ENCODE results near the gene HS6ST3.

Gene HS6ST3

DNA sequence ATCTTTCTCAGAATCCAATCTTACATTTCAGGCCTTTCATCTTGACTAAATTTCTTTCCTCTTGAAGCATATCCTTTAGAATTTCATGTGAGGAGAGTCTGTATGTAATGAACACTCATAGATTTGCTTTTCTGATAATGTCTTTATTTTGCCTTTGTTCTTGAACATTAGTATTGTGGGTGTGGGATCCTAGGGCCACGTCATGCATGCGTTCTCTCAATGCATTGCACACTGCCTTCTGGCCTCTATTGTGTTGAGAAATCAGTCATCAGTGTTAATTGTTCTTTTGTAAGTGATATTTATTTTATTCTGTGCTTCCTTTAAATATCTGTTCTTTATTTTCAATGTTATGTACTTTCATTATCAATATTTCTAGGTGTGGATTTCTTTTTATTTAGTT is 539.4 kb downstream of the HS6ST3 start:
- no peak for TF ChIP-seq YY1 (IDR thresholded peaks at IDR 0.05; ENCODE audit: low read depth)
- no peak for TF ChIP-seq TEAD4 (IDR thresholded peaks at IDR 0.05)
- TF ChIP-seq CEBPB (IDR thresholded peaks at IDR 0.05): no peak
- no peak for TF ChIP-seq TAF1 (IDR thresholded peaks at IDR 0.05; ENCODE audit: low read depth)
- TF ChIP-seq NFIC (IDR thresholded peaks at IDR 0.05): no peak
- TF ChIP-seq, protein P1, sequence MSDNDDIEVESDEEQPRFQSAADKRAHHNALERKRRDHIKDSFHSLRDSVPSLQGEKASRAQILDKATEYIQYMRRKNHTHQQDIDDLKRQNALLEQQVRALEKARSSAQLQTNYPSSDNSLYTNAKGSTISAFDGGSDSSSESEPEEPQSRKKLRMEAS (IDR thresholded peaks at IDR 0.05): no peak
- no peak for TF ChIP-seq ZBTB7A (IDR thresholded peaks at IDR 0.05; ENCODE audit: low read depth)

DNA sequence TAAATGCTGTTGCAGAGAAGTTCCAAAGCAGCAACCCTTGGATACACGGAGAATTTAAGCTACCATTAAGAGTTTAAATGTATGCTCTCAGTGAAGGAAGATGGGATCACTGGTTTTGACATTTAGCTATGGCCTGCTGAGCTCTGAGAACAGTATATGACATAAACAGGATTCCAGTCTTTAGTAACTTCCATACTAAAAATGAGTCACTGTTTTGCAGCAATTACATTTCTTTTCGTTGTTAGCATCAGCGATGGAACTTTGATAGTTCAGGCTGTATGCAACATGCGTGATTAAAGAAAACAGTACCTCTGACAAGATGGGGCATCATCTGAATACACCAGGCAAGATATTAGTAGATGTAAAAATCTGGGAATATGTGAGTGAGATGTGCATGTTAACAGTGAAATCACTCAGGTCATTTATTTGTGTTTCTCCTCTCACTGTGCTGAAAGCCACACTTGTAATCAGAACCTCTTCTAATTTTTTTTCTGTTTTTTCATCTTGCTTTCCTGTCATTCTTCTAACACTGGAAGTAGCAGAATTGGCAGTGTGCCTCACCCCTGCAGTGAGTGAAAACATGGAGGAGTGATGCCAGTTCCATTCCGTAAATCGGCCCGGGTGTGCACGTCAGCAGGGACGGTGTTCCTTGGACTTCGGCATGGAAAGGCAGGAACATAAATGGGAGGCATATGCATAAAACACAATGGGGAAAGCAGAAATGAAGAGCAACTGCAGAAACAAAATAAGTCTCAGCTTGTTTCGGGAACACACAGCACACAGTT is 542.8 kb downstream of the HS6ST3 start:
- TF ChIP-seq RAD21 (IDR thresholded peaks at IDR 0.05; ENCODE audit: low read depth): no peak

DNA sequence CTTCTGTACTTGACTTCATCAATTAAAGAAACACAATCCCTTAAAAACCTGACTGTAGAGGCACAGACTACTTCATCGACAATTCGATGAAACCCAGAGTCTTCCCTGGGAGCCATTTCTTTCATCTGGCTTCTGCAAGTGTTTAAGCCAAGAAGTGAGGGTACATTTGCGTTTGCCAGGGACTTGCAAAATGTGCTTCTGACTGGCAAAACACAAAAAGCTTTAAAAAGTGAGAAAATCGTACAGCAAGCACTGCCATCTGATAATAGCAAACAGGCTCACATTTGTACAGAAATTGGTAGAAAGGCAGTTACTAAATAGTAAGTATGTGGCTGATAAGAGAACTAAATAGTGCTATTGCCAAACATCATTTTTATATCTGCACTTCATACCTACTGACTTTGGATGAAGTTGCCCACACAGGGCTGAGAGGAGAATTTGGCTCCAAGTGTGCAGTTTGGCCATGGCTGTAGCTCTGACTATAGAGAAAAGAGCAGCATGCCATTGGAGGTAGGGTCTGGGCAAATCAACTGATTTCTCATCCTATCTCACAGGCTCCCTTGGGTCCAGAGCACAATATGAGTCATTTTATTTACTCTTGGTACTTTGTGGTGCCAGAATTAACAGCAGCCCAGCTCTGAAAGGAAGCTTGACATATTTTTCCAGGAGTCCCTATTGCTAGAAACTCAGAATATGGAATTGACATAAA is 546.2 kb downstream of the HS6ST3 start:
- no peak for TF ChIP-seq EGR1 (IDR thresholded peaks at IDR 0.05)
- TF ChIP-seq ZBTB7A (IDR thresholded peaks at IDR 0.05; ENCODE audit: low read depth): no peak
- no peak for TF ChIP-seq CEBPB (IDR thresholded peaks at IDR 0.05)
- no peak for TF ChIP-seq FOXM1 (IDR thresholded peaks at IDR 0.05; ENCODE audit: borderline replicate concordance, low read depth)
- no peak for TF ChIP-seq YY1 (IDR thresholded peaks at IDR 0.05; ENCODE audit: low read depth)
- TF ChIP-seq TEAD4 (IDR thresholded peaks at IDR 0.05): no peak
- TF ChIP-seq NFIC (IDR thresholded peaks at IDR 0.05): no peak
- no peak for TF ChIP-seq RAD21 (IDR thresholded peaks at IDR 0.05; ENCODE audit: low read depth)
- TF ChIP-seq, protein P2, sequence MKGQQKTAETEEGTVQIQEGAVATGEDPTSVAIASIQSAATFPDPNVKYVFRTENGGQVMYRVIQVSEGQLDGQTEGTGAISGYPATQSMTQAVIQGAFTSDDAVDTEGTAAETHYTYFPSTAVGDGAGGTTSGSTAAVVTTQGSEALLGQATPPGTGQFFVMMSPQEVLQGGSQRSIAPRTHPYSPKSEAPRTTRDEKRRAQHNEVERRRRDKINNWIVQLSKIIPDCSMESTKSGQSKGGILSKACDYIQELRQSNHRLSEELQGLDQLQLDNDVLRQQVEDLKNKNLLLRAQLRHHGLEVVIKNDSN (IDR thresholded peaks at IDR 0.05): no peak
- TF ChIP-seq EP300 (IDR thresholded peaks at IDR 0.05; ENCODE audit: borderline replicate concordance): no peak
- TF ChIP-seq TAF1 (IDR thresholded peaks at IDR 0.05; ENCODE audit: low read depth): no peak
- TF ChIP-seq TCF12 (IDR thresholded peaks at IDR 0.05; ENCODE audit: low read depth): no peak
- TF ChIP-seq, protein P3, sequence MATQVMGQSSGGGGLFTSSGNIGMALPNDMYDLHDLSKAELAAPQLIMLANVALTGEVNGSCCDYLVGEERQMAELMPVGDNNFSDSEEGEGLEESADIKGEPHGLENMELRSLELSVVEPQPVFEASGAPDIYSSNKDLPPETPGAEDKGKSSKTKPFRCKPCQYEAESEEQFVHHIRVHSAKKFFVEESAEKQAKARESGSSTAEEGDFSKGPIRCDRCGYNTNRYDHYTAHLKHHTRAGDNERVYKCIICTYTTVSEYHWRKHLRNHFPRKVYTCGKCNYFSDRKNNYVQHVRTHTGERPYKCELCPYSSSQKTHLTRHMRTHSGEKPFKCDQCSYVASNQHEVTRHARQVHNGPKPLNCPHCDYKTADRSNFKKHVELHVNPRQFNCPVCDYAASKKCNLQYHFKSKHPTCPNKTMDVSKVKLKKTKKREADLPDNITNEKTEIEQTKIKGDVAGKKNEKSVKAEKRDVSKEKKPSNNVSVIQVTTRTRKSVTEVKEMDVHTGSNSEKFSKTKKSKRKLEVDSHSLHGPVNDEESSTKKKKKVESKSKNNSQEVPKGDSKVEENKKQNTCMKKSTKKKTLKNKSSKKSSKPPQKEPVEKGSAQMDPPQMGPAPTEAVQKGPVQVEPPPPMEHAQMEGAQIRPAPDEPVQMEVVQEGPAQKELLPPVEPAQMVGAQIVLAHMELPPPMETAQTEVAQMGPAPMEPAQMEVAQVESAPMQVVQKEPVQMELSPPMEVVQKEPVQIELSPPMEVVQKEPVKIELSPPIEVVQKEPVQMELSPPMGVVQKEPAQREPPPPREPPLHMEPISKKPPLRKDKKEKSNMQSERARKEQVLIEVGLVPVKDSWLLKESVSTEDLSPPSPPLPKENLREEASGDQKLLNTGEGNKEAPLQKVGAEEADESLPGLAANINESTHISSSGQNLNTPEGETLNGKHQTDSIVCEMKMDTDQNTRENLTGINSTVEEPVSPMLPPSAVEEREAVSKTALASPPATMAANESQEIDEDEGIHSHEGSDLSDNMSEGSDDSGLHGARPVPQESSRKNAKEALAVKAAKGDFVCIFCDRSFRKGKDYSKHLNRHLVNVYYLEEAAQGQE (IDR thresholded peaks at IDR 0.05; ENCODE audit: low read depth): no peak
- TF ChIP-seq CREB1 (IDR thresholded peaks at IDR 0.05; ENCODE audit: low read depth): no peak
- TF ChIP-seq, protein P1 (IDR thresholded peaks at IDR 0.05): no peak

DNA sequence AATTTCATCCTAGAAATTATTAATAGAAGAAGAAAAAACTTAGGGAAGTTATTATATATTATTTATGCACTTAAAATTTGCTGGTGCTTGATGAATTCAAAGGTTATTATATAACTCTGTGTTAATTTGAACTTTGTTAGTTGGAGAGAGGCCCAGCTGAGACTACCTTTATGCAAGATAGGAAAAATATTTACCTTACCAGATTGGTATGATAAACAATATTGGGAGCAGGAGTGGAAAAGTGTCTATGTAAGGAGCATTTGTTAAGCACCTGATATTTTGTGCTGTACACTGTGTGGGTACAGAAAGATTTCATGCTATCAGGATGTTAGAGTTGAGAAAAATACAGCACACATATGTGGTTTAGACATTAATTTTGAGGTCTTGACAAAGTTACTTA is 547.1 kb downstream of the HS6ST3 start:
- no peak for TF ChIP-seq CEBPB (IDR thresholded peaks at IDR 0.05)
- no peak for TF ChIP-seq EP300 (IDR thresholded peaks at IDR 0.05; ENCODE audit: borderline replicate concordance)

DNA sequence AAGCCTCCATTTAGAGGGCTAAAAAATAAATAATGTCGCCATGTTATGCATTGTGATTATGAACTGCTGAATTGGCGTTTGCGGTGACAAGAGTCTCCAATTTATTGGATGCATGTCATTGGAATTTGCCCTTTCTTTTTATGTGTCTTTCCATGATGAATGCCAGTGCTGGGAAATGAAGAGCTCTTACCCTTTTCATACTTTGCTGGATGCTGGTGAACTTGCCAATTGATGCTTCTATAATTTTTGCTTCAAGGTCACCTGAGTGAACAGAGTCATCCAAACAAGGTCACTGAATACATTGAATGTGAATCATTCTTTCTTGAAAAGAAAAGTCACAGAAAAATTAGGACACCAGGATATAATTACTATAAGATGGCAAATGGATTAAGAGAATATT is 556.2 kb downstream of the HS6ST3 start:
- no peak for TF ChIP-seq CEBPB (IDR thresholded peaks at IDR 0.05)
- no peak for TF ChIP-seq EGR1 (IDR thresholded peaks at IDR 0.05)
- TF ChIP-seq EP300 (IDR thresholded peaks at IDR 0.05; ENCODE audit: borderline replicate concordance): no peak
- TF ChIP-seq, protein P1 (IDR thresholded peaks at IDR 0.05): no peak
- TF ChIP-seq, protein P3 (IDR thresholded peaks at IDR 0.05; ENCODE audit: low read depth): no peak

DNA sequence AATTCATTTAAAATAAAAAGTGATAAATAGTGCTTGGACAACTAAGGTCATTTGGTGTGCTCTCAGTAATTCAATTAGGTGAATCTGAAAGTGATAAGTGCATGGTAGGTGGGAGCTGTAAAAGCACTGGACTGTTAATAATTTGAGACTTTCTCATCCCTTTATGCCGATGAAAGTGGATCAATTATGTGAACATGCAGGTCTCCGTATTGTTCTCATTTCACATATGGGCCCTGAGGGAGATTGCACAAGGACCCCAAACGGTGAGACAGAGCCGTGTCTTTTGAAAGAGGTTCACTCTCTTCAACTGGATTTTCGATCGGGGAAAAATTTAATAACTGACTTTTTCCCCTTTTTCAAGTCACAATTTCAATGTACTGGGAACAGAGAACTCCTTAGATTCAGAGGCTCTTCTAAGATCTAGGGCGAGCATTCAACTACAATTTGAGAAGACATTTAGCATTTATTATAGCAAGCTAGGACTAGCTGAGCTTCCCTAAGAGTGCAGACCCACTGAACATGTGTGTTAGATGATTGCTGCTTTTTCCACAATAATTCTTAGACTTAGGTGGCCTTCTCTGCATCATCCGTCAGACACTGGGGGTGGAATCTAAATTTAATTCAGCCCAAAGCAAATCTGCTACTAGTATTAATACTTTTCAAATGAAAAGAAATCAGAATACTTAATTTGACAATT is 556.8 kb downstream of the HS6ST3 start:
- no peak for TF ChIP-seq EP300 (IDR thresholded peaks at IDR 0.05; ENCODE audit: borderline replicate concordance)
- TF ChIP-seq TAF1 (IDR thresholded peaks at IDR 0.05; ENCODE audit: low read depth): no peak
- TF ChIP-seq CEBPB (IDR thresholded peaks at IDR 0.05): no peak
- no peak for TF ChIP-seq TCF12 (IDR thresholded peaks at IDR 0.05; ENCODE audit: low read depth)
- TF ChIP-seq, protein P2 (IDR thresholded peaks at IDR 0.05): no peak
- no peak for TF ChIP-seq TEAD4 (IDR thresholded peaks at IDR 0.05)
- TF ChIP-seq EGR1 (IDR thresholded peaks at IDR 0.05): no peak
